IMR-90 (cell line): ENCODE results near the gene TASP1. TPM values are rescaled to one million over a fixed set of nuclear protein-coding genes. Genes with fewer than 3 reads are reported as not detected.

Experiments
- ATAC-seq: fragments of 200-7000 bp; cut with Tn5 transposase; 2 replicates; pipeline ENCODE4 v1.9.1; 2020; ENCODE audit warnings: low read depth, mild to moderate bottlenecking, moderate library complexity
- BruUV-seq: library from RNA; stranded (reverse); fragments of 400-500 nt; replicated peaks from 2 replicates; lab custom pipeline; 2021; lab: Mats Ljungman, UMichigan
- CTCF ChIA-PET: fragments of 300-600 bp; formaldehyde crosslinking; extraction: SDS; loops from one replicate; lab custom pipeline; 2021; ENCODE audit warnings: antibody characterized with exemption; lab: Yijun Ruan, JAX
- POLR2A ChIA-PET: fragments of 300-600 bp; sonication (Branson Sonifier 250); formaldehyde crosslinking; loops from one replicate; lab custom pipeline; 2022; ENCODE audit warnings: antibody characterized with exemption; ENCODE audit not compliant: unreplicated experiment; lab: Charles Lee
- DNase-seq: peaks from one replicate; pipeline ENCODE4 v3.0.0; 2013
- H2AFZ ChIP-seq: replicated peaks from 2 replicates; pipeline ENCODE3; 2013; ENCODE audit warnings: low read length, mild to moderate bottlenecking; ENCODE audit not compliant: poor library complexity
- H2AK5ac ChIP-seq: 2 replicates; pipeline ENCODE4 v1.6.1; 2013; ENCODE audit warnings: low read depth, low read length, inconsistent platforms
- H2AK9ac ChIP-seq: replicated peaks from 2 replicates; pipeline ENCODE3; 2013; ENCODE audit warnings: mild to moderate bottlenecking, low read depth, low read length, moderate library complexity; ENCODE audit not compliant: poor library complexity
- H2BK120ac ChIP-seq: 2 replicates; pipeline ENCODE4 v1.6.1; 2013; ENCODE audit warnings: low read depth, low read length, inconsistent platforms
- H2BK15ac ChIP-seq: 3 replicates; pipeline ENCODE4 v1.6.1; 2013; ENCODE audit warnings: low read depth, low read length, inconsistent platforms
- H2BK20ac ChIP-seq: 2 replicates; pipeline ENCODE4 v1.6.1; 2013; ENCODE audit warnings: low read depth, mild to moderate bottlenecking, inconsistent platforms, low read length, moderate library complexity
- H2BK5ac ChIP-seq: 2 replicates; pipeline ENCODE4 v1.6.1; 2013; ENCODE audit warnings: mild to moderate bottlenecking, low read depth, low read length, inconsistent platforms; ENCODE audit not compliant: poor library complexity, severe bottlenecking
- H3K14ac ChIP-seq: replicated peaks from 2 replicates; pipeline ENCODE4 v1.6.1; 2013; ENCODE audit warnings: low read depth, low read length, inconsistent platforms
- H3K18ac ChIP-seq: 2 replicates; pipeline ENCODE4 v1.6.1; 2013; ENCODE audit warnings: low read depth, low read length, control low read depth
- H3K23ac ChIP-seq: 2 replicates; pipeline ENCODE4 v1.6.1; 2013; ENCODE audit warnings: low read depth, low read length, inconsistent platforms
- H3K27ac ChIP-seq: 2 replicates; pipeline ENCODE4 v1.5.1; 2013; ENCODE audit warnings: mild to moderate bottlenecking, control low read depth, low read length; ENCODE audit not compliant: insufficient read depth
- H3K27me3 ChIP-seq: 2 replicates; pipeline ENCODE4 v1.6.1; 2013; ENCODE audit warnings: low read length; ENCODE audit not compliant: control insufficient read depth, insufficient read depth
- H3K36me3 ChIP-seq: 2 replicates; pipeline ENCODE4 v1.6.1; 2013; ENCODE audit warnings: low read length, mixed read lengths; ENCODE audit not compliant: control insufficient read depth, insufficient read depth
- H3K4ac ChIP-seq: 2 replicates; pipeline ENCODE4 v1.6.1; 2013; ENCODE audit warnings: low read depth, low read length, inconsistent platforms
- H3K4me1 ChIP-seq: 2 replicates; pipeline ENCODE4 v1.6.1; 2013; ENCODE audit warnings: low read length, mixed read lengths; ENCODE audit not compliant: control insufficient read depth, insufficient read depth
- H3K4me2 ChIP-seq: 2 replicates; pipeline ENCODE4 v1.6.1; 2013; ENCODE audit warnings: low read depth, mild to moderate bottlenecking, control low read depth, low read length, moderate library complexity
- H3K4me3 ChIP-seq: 2 replicates; pipeline ENCODE4 v1.5.1; 2013; ENCODE audit warnings: low read depth, mild to moderate bottlenecking, control low read depth, low read length, moderate library complexity; ENCODE audit not compliant: insufficient read depth
- H3K56ac ChIP-seq: 2 replicates; pipeline ENCODE4 v1.6.1; 2013; ENCODE audit warnings: low read length, inconsistent platforms; ENCODE audit not compliant: insufficient read depth; ENCODE audit errors: extremely low read depth
- H3K79me1 ChIP-seq, 2 experiments: 2 replicates each; pipeline ENCODE4 v1.6.1; 2013; ENCODE audit warnings: low read length in 2 of 2, inconsistent platforms in 1 of 2, low read depth in 1 of 2
- H3K9ac ChIP-seq: 2 replicates; pipeline ENCODE4 v1.6.1; 2013; ENCODE audit warnings: low read depth, low read length, control low read depth
- H3K9me1 ChIP-seq: 2 replicates; pipeline ENCODE4 v1.6.1; 2013; ENCODE audit warnings: low read length, inconsistent platforms; ENCODE audit not compliant: insufficient read depth
- H3K9me3 ChIP-seq: 2 replicates; pipeline ENCODE4 v1.6.1; 2013; ENCODE audit warnings: low read length; ENCODE audit not compliant: control insufficient read depth, insufficient read depth
- H4K20me1 ChIP-seq: 2 replicates; pipeline ENCODE4 v1.6.1; 2013; ENCODE audit warnings: low read length, inconsistent platforms; ENCODE audit not compliant: insufficient read depth
- H4K5ac ChIP-seq: 2 replicates; pipeline ENCODE4 v1.6.1; 2013; ENCODE audit warnings: mild to moderate bottlenecking, low read depth, low read length, control low read depth
- H4K8ac ChIP-seq, 2 experiments: 2 replicates each; pipeline ENCODE4 v1.6.1; 2013; ENCODE audit warnings: low read depth in 2 of 2, low read length in 2 of 2, control low read depth in 1 of 2, inconsistent platforms in 1 of 2
- H4K91ac ChIP-seq: 2 replicates; pipeline ENCODE4 v1.6.1; 2013; ENCODE audit warnings: low read depth, low read length, inconsistent platforms; ENCODE audit not compliant: insufficient read depth
- FOS ChIP-seq: fragments of 150-350 bp; IDR thresholded peaks from 2 replicates; pipeline ENCODE4 v1.6.1; 2016; ENCODE audit warnings: low read depth, low read length
- RFX5 ChIP-seq: IDR thresholded peaks from 2 replicates; pipeline ENCODE4 v1.8.0; 2012; ENCODE audit warnings: low read depth, mild to moderate bottlenecking, low read length, moderate library complexity
- WGBS, 2 experiments: methylation state at CpG; one replicate each; pipeline versions ENCODE4 v1.1.5 to v1.1.7; 2013; ENCODE audit warnings: missing lambda C conversion rate in 2 of 2; ENCODE audit not compliant: insufficient read length in 1 of 2; ENCODE audit errors: extremely low coverage in 2 of 2; 5-methylcytosine and 5-hydroxymethylcytosine counted together
- dilution Hi-C: fragments of 300-500 bp; cut with HindIII; formaldehyde crosslinking; loops from one replicate; pipeline ENCODE4 v1.14.3; 2018; ENCODE audit warnings: low sequenced_read_pairs; ENCODE audit not compliant: unreplicated experiment
- in situ Hi-C: fragments of 300-500 bp; cut with MboI; formaldehyde crosslinking; loops from 3 replicates; pipeline ENCODE4 v1.14.3; 2019; ENCODE audit warnings: low sequenced_read_pairs, inconsistent platforms, mixed read lengths
- intact Hi-C: fragments of 100-400 bp; cut with micrococcal nuclease; formaldehyde crosslinking; loops from 2 replicates; pipeline ENCODE4 v1.10.0; 2022
- polyA plus RNA-seq, 3 experiments: library from polyadenylated mRNA; depleted of rRNA; stranded (reverse); fragments of >200 nt; gene quantifications; 2 replicates each; pipeline ENCODE4 v1.2.3, GENCODE V29; 2012; ENCODE audit warnings: low replicate concordance in 1 of 3
- total RNA-seq: library from RNA; depleted of rRNA; stranded (reverse); fragments of >200 nt; gene quantifications from 2 replicates; pipeline ENCODE4 v1.2.3, GENCODE V29; 2012

The TASP1 gene
- total and polyA plus RNA-seq, 2 of the 4 experiments (the other 2 are of a cell fraction): 3.9 to 7.9 TPM

DNA sequence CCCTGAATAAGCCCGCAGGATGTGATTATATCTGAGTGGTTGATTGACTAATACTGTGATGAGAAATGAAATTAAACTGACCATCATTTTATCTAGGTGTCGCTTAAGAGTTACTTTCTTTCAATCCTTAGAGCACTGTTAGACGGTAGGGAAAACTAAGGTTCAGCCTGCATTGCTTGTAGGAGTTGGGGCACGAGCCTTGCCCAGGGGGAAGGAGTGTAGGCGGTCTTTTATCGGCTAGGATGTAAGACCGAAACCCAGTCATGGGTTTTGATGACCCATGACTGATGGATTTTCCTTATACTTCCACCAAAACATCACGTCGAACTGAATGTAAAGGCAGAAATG, 392 bp upstream of the TASP1 start:
- Histone ChIP-seq H3K27me3 (peaks cover 2% of the 10 kb centered on the region; the same call in 1 of the 2 replicates), H3K23ac (0 out of 2 replicates have a peak overlapping the region, but pooled peaks have one; percentile 24), H3K9ac (peak overlapping the region; percentile 39; the same call in 1 of the 2 replicates), H4K91ac (peak overlapping the region; percentile 58; the same call in 1 of the 2 replicates), H3K27ac (no peak overlapping the region), H3K56ac (no peak overlapping the region), H3K14ac (peak overlapping the region; percentile 71; the same call in 1 of the 2 replicates), H2AK9ac (peak overlapping the region; percentile 84), H4K20me1 (no peaks in the 10 kb centered on the region), H4K8ac (peak overlapping the region; percentile 96 to 100), H2BK15ac (no peak overlapping the region), H2BK5ac (no peak overlapping the region), H3K4me1 (no peaks in the 10 kb centered on the region), H2BK120ac (no peak overlapping the region), H2BK20ac (no peak overlapping the region), H3K4ac (peak overlapping the region; percentile 81), H3K79me1 (peaks cover 2 to 19% of the 10 kb centered on the region in 2 experiments; a peak in 3 of 4 replicates), H3K4me3 (peak overlapping the region; percentile 84), H4K5ac (peak overlapping the region; percentile 87), H3K18ac (peak overlapping the region; percentile 37), H3K9me3 (no peaks in the 10 kb centered on the region), H3K36me3 (no peaks in the 10 kb centered on the region), H2AFZ (peak overlapping the region; percentile 100), H3K4me2 (peak overlapping the region; percentile 97), H2AK5ac (peak overlapping the region; percentile 59; the same call in 1 of the 2 replicates), H3K9me1 (0 out of 2 replicates have a peak, but pooled peaks cover 3% of the 10 kb centered on the region)
- peak; percentile 2; the same call in 1 of the 2 replicates for ATAC-seq
- TF ChIP-seq RFX5: no peak
- TF ChIP-seq FOS: 0 out of 2 replicates have a peak, but pooled peaks have one; percentile 1
- in situ Hi-C loops (no loop called here), dilution Hi-C loops (no loop called here), intact Hi-C loops (loop anchor here (10.0 kb wide), 1 partner anchor 146 kb away; the partner anchor contains the start of genes ESF1 and NDUFAF5)
- WGBS, 2 experiments: no CpG with 5 or more reads among the region's 9 CpGs
- ChIA-PET CTCF (no interaction called here), POLR2A (no interaction called here)
- no peak for DNase-seq
- BruUV-seq: no TSS peak
